K562 (cell line): Measurements from ENCODE around the gene UCP3. TPM values are rescaled to one million over a fixed set of nuclear protein-coding genes. Genes with fewer than 3 reads are reported as not detected.

Experiments used
- ATAC-seq: fragments of 200-7000 bp; cut with Tn5 transposase; 3 replicates; pipeline ENCODE4 v1.9.1; 2020; ENCODE audit warnings: moderate library complexity
- BruUV-seq: library from RNA; stranded (reverse); fragments of 400-500 nt; replicated peaks from 2 replicates; lab custom pipeline; 2021; lab: Mats Ljungman, UMichigan
- CTCF ChIA-PET: fragments of 300-600 bp; formaldehyde crosslinking; extraction: SDS; loops from one replicate; lab custom pipeline; 2021; ENCODE audit warnings: low intra/inter-chr PET ratio; lab: Yijun Ruan, JAX
- POLR2A ChIA-PET: fragments of 300-600, 350-650 bp; sonication (Branson Sonifier 250); formaldehyde crosslinking; extraction: SDS; loops from one replicate; lab custom pipeline; 2021; ENCODE audit warnings: antibody characterized with exemption, inconsistent platforms; lab: Yijun Ruan, JAX
- DNase-seq, 4 experiments: peaks; one replicate each; pipeline versions ENCODE4 v3.0.0 to v3.0.0-alpha.2; 2011 to 2018; ENCODE audit warnings: low spot score in 3 of 4, mixed read lengths in 3 of 4; ENCODE audit errors: extremely low read depth in 1 of 4
- FAIRE-seq: peaks from 2 replicates; lab custom pipeline; 2011; peaks lifted over from hg19 to GRCh38; lab: Jason Lieb, UNC
- H2AFZ ChIP-seq: 2 replicates; pipeline ENCODE4 v1.6.0; 2011; ENCODE audit warnings: low read depth, low read length, control low read depth, inconsistent platforms
- H3K27ac ChIP-seq: fragments of 200-600 bp; 3 replicates; pipeline ENCODE4 v1.8.0; 2011; ENCODE audit warnings: low read depth, mild to moderate bottlenecking, control low read depth, inconsistent platforms, low read length, moderate library complexity, mixed read lengths; ENCODE audit errors: extremely low read depth
- H3K27me3 ChIP-seq, 2 experiments: fragments of 300-600 bp in 1 of 2; 2 replicates in 1 of 2; 3 replicates in 1 of 2; pipeline versions ENCODE4 v1.6.0 to v1.8.0; 2011; ENCODE audit warnings: inconsistent platforms in 2 of 2, low read length in 2 of 2, mild to moderate bottlenecking in 1 of 2, mixed read lengths in 1 of 2, moderate library complexity in 1 of 2; ENCODE audit not compliant: control insufficient read depth in 2 of 2, insufficient read depth in 2 of 2
- H3K36me3 ChIP-seq: fragments of 300-600 bp; 3 replicates; pipeline ENCODE4 v1.8.0; 2011; ENCODE audit warnings: mild to moderate bottlenecking, low read length, inconsistent platforms; ENCODE audit not compliant: control insufficient read depth, insufficient read depth
- H3K4me1 ChIP-seq, 2 experiments: fragments of 200-600 bp in 1 of 2; replicated peaks in 1 of 2; 2 replicates in 1 of 2; 3 replicates in 1 of 2; pipeline versions ENCODE4 v1.5.1 to v1.8.0; 2011; ENCODE audit warnings: inconsistent platforms in 2 of 2, low read length in 2 of 2, mild to moderate bottlenecking in 1 of 2, mixed read lengths in 1 of 2, moderate library complexity in 1 of 2; ENCODE audit not compliant: control insufficient read depth in 2 of 2, insufficient read depth in 2 of 2
- H3K4me2 ChIP-seq: 2 replicates; pipeline ENCODE4 v1.6.1; 2011; ENCODE audit warnings: low read length, control low read depth, inconsistent platforms, mixed read lengths; ENCODE audit not compliant: insufficient read depth
- H3K4me3 ChIP-seq: fragments of 200-600 bp; sonication (generic), shearing (Covaris generic); 2 replicates; pipeline ENCODE4 v1.5.1; 2016; ENCODE audit warnings: control low read depth, inconsistent platforms
- H3K79me2 ChIP-seq: fragments of 200-600 bp; 3 replicates; pipeline ENCODE4 v1.8.0; 2011; ENCODE audit warnings: low read length, inconsistent platforms; ENCODE audit not compliant: control insufficient read depth, insufficient read depth
- H3K9ac ChIP-seq, 2 experiments: 2 replicates each; pipeline versions ENCODE4 v1.6.0 to v1.6.1; 2011; ENCODE audit warnings: low read depth in 2 of 2, low read length in 2 of 2, control low read depth in 1 of 2, inconsistent platforms in 1 of 2, mild to moderate bottlenecking in 1 of 2, mixed read lengths in 1 of 2; ENCODE audit not compliant: insufficient read depth in 1 of 2
- H3K9me1 ChIP-seq: one replicate; pipeline ENCODE4 v1.6.0; 2011; ENCODE audit warnings: inconsistent platforms, mild to moderate bottlenecking, low read length, moderate library complexity; ENCODE audit not compliant: control insufficient read depth, insufficient read depth
- H3K9me3 ChIP-seq: replicated peaks from 2 replicates; pipeline ENCODE4 v1.5.1; 2011; ENCODE audit warnings: low read depth, low read length, inconsistent platforms; ENCODE audit not compliant: control insufficient read depth, insufficient read depth
- H4K20me1 ChIP-seq: replicated peaks from 2 replicates; pipeline ENCODE4 v1.6.1; 2011; ENCODE audit warnings: low read length, inconsistent platforms, mixed read lengths; ENCODE audit not compliant: control insufficient read depth, insufficient read depth
- CBFA2T3 ChIP-seq: fragments of 450-650 bp; IDR thresholded peaks from 2 replicates; pipeline ENCODE4 v1.6.1; 2017
- EP300 ChIP-seq: IDR thresholded peaks from 2 replicates; pipeline ENCODE4 v1.6.1; 2012; ENCODE audit warnings: low read length, improper control_type of control experiment
- HMG20B ChIP-seq: fragments of 250-450 bp; sonication (Bioruptor Pico); IDR thresholded peaks from 2 replicates; pipeline ENCODE4 v1.5.0; 2021; ENCODE audit warnings: mild to moderate bottlenecking
- IRF2 ChIP-seq: sonication (generic); formaldehyde crosslinking; IDR thresholded peaks from 2 replicates; pipeline ENCODE4 v1.8.1; 2022; ENCODE audit warnings: mild to moderate bottlenecking, missing genetic modification reagents
- NFYB ChIP-seq: IDR thresholded peaks from 2 replicates; pipeline ENCODE4 v1.6.1; 2011; ENCODE audit warnings: mild to moderate bottlenecking, moderate library complexity; ENCODE audit not compliant: insufficient read length; ENCODE audit errors: extremely low read depth
- SMC3 ChIP-seq: conservative IDR thresholded peaks from 2 replicates; pipeline ENCODE4 v1.6.1; 2011; ENCODE audit warnings: low read depth, low read length, improper control_type of control experiment; ENCODE audit not compliant: insufficient read depth
- SP1 ChIP-seq: sonication (generic); formaldehyde crosslinking; IDR thresholded peaks from 2 replicates; pipeline ENCODE4 v1.8.1; 2022; ENCODE audit warnings: mild to moderate bottlenecking, missing genetic modification reagents
- STAG1 ChIP-seq: sonication (generic); formaldehyde crosslinking; IDR thresholded peaks from 2 replicates; pipeline ENCODE4 v1.5.0; 2020; ENCODE audit warnings: missing genetic modification reagents, borderline replicate concordance
- ZMIZ1 ChIP-seq, 2 experiments: fragments of 150-350 bp in 1 of 2; IDR thresholded peaks; 2 replicates each; pipeline ENCODE4 v1.6.1; 2012 to 2016; ENCODE audit warnings: low read depth in 2 of 2, low read length in 2 of 2, mild to moderate bottlenecking in 1 of 2, moderate library complexity in 1 of 2
- ZNF253 ChIP-seq: fragments of 250-450 bp; sonication (Bioruptor Pico); conservative IDR thresholded peaks from 2 replicates; pipeline ENCODE4 v1.6.1; 2021; ENCODE audit warnings: mild to moderate bottlenecking
- ZNF324 ChIP-seq: fragments of 250-450 bp; sonication (Bioruptor Pico); IDR thresholded peaks from 2 replicates; pipeline ENCODE4 v1.4.0; 2020; ENCODE audit warnings: mild to moderate bottlenecking
- WGBS: fragments of 100-300 bp; shearing (Covaris generic); methylation state at CpG from one replicate; pipeline ENCODE4 v1.1.6; 2016; ENCODE audit warnings: low coverage, mixed read lengths; ENCODE audit not compliant: insufficient coverage; ENCODE audit errors: missing lambda C conversion rate; 5-methylcytosine and 5-hydroxymethylcytosine counted together
- in situ Hi-C: fragments of 300-500 bp; cut with MboI; formaldehyde crosslinking; loops from 4 replicates; pipeline ENCODE4 v1.15.0; 2018; ENCODE audit warnings: inconsistent platforms, mixed read lengths
- intact Hi-C: fragments of 100-400 bp; cut with micrococcal nuclease; formaldehyde crosslinking; loops from 2 replicates; pipeline ENCODE4 v1.14.2; 2022
- polyA plus RNA-seq, 8 experiments: library from polyadenylated mRNA; depleted of rRNA in 4 of 8; stranded (reverse) in 5 of 8; unstranded in 3 of 8; fragments of >200 nt; fragmentation: Nextera tagmentation in 2 of 8; fragmentation: Illumina TruSeq in 1 of 8; extraction: Ambion mirVana in 2 of 8; extraction: Trizol in 1 of 8; gene quantifications; 2 replicates each; pipeline versions ENCODE4 v1.2.1 to v1.2.3, GENCODE V29; 2011 to 2014; ENCODE audit warnings: inconsistent platforms in 1 of 8, missing spikeins in 1 of 8
- total RNA-seq, 7 experiments: library from RNA; depleted of rRNA in 6 of 7; stranded (reverse); fragments of >200 nt in 6 of 7; fragmentation: Illumina TruSeq in 2 of 7; extraction: Trizol in 2 of 7; gene quantifications; 2 replicates each; pipeline versions ENCODE4 v1.2.1 to v1.2.3, GENCODE V29; 2011 to 2021; ENCODE audit warnings: low replicate concordance in 1 of 7

UCP3 gene
- total and polyA plus RNA-seq, 9 of the 15 experiments (the other 6 are each of a cell fraction or from before 2014, with no cell fraction given), result 0.05 to 0.65 (median 0.25) TPM; not detected in 2

GRCh38 chr11:73957654-73958361, 51.1 kb downstream of the UCP3 start:
- H3K27ac ChIP-seq, result no peak overlapping the region
- intact Hi-C loops (no loop called here), in situ Hi-C loops (loop anchor here (10.0 kb wide), 1 partner anchor 367 kb away; no protein-coding TSS in a partner anchor)
- H3K4me2 ChIP-seq, result no peak overlapping the region
- no peaks in the 10 kb centered on the region for H3K9me3 ChIP-seq
- no TSS peak for BruUV-seq
- no peak overlapping the region for H3K4me3 ChIP-seq
- peak overlapping the region in 1 of 2 experiments; percentile 68; a peak in 2 of 4 replicates for H3K9ac ChIP-seq
- no peak overlapping the region for H2AFZ ChIP-seq
- WGBS, result 42% methylated on average over 24 of the region's 25 CpGs
- CTCF ChIA-PET, result no interaction called here
- no peaks in the 10 kb centered on the region for H3K9me1 ChIP-seq
- ATAC-seq (peak; percentile 60), FAIRE-seq (no peak), DNase-seq (no peak)
- peaks cover 0 to 5% of the 10 kb centered on the region in 2 experiments; a peak in 1 of 5 replicates for H3K27me3 ChIP-seq
- no peaks in the 10 kb centered on the region for H3K79me2 ChIP-seq
- no peaks in the 10 kb centered on the region for H3K36me3 ChIP-seq
- TF ChIP-seq STAG1 (no peak), SP1 (CRISPR knock-in tag) (no peak), EP300 (no peak), HMG20B (CRISPR knock-in tag) (no peak), SMC3 (no peak), NFYB (no peak), ZNF253 (CRISPR knock-in tag) (no peak), ZNF324 (no peak), IRF2 (CRISPR knock-in tag) (no peak), ZMIZ1 (IDR thresholded peaks at IDR 0.05; ENCODE audit: low read depth in 2 of 2, low read length in 2 of 2) (no peak), CBFA2T3 (no peak)
- TF ChIP-seq, all 486 proteins: peak for 0
- POLR2A ChIA-PET, result interaction anchor here (0.6 to 1.7 kb wide), 5 partner anchors 9 to 231 kb away, joined by 3 to 6 read pairs (median 3); no protein-coding TSS in a partner anchor
- H4K20me1 ChIP-seq, result no peaks in the 10 kb centered on the region
- peaks cover 6 to 11% of the 10 kb centered on the region in 2 experiments for H3K4me1 ChIP-seq
